Keratinocyte (primary cell): ENCODE measurements around the gene FAM241A.

ENCODE experiments used
- EZH2 ChIP-seq: IDR thresholded peaks from one replicate; pipeline ENCODE4 v1.6.1; 2012; ENCODE audit warnings: inconsistent platforms, mild to moderate bottlenecking, low read length, moderate library complexity
- TF ChIP-seq, protein P1 (sequence below), 3 experiments: IDR thresholded peaks in 1 of 3; conservative IDR thresholded peaks in 1 of 3; optimal IDR thresholded peaks in 1 of 3; 2 replicates in 2 of 3; 3 replicates in 1 of 3; pipeline versions ENCODE3 to v1.5.1; 2011; ENCODE audit warnings: low read length in 3 of 3, mild to moderate bottlenecking in 3 of 3, moderate library complexity in 2 of 3, control low read depth in 1 of 3, inconsistent platforms in 1 of 3; ENCODE audit not compliant: insufficient read depth in 2 of 3; ENCODE audit errors: extremely low read depth in 1 of 3

DNA sequence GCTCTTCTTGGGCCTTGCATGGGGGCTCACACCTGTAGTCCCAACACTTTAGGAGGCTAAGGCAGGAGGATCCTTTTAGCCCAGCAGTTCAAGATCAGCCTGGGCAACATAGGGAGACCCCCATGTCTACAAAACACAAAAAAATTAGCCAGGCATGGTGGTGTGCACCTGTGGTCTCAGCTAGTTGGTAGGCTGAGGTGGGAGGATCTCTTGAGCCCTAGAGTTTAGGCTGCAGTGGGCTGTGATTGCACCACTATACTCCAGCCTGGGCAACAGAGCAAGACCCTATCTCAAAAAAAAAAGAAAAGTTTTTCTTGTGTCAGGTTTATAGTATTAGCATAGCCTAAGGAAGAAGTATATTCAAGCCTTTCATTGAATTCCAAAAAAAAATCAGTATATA lies 30.8 kb upstream of the FAM241A start:
- TF ChIP-seq, protein P1, sequence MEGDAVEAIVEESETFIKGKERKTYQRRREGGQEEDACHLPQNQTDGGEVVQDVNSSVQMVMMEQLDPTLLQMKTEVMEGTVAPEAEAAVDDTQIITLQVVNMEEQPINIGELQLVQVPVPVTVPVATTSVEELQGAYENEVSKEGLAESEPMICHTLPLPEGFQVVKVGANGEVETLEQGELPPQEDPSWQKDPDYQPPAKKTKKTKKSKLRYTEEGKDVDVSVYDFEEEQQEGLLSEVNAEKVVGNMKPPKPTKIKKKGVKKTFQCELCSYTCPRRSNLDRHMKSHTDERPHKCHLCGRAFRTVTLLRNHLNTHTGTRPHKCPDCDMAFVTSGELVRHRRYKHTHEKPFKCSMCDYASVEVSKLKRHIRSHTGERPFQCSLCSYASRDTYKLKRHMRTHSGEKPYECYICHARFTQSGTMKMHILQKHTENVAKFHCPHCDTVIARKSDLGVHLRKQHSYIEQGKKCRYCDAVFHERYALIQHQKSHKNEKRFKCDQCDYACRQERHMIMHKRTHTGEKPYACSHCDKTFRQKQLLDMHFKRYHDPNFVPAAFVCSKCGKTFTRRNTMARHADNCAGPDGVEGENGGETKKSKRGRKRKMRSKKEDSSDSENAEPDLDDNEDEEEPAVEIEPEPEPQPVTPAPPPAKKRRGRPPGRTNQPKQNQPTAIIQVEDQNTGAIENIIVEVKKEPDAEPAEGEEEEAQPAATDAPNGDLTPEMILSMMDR (optimal IDR thresholded peaks at IDR 0.05 in 1 of 3, IDR thresholded peaks at IDR 0.05 in 1 of 3, conservative IDR thresholded peaks at IDR 0.05 in 1 of 3; ENCODE audit: extremely low read depth in 1 of 3, insufficient read depth in 2 of 3, low read length in 3 of 3), result no peak
- no peak for TF ChIP-seq EZH2
